HG03571 (cell line): ENCODE data around the gene COMT.

Experiments used
- ATAC-seq: cut with Tn5 transposase; IDR thresholded peaks from one replicate; pipeline ENCODE4 v1.9.1; 2021; ENCODE audit not compliant: unreplicated experiment

The COMT gene

GRCh38 chr22:19968450-19968891 is 26.9 kb downstream of the COMT start:
- no peak for ATAC-seq

GRCh38 chr22:19969141-19969928 is 27.8 kb downstream of the COMT start:
- no peak for ATAC-seq

GRCh38 chr22:19970031-19970478 is 28.5 kb downstream of the COMT start:
- no peak for ATAC-seq

- ATAC-seq: no peak
Measured at GRCh38 chr22:19970479-19971275, 29.1 kb downstream of the COMT start.

GRCh38 chr22:19971276-19972124 is 29.9 kb downstream of the COMT start:
- no peak for ATAC-seq

GRCh38 chr22:19972251-19972650 is 30.7 kb downstream of the COMT start:
- no peak for ATAC-seq

- ATAC-seq: no peak
Measured at GRCh38 chr22:19972652-19973550, 31.3 kb downstream of the COMT start.

- no peak for ATAC-seq
Measured at GRCh38 chr22:19973551-19974267, 32.1 kb downstream of the COMT start.

- no peak for ATAC-seq
Measured at GRCh38 chr22:19974268-19974861, 32.8 kb downstream of the COMT start.

GRCh38 chr22:19974935-19975706 is 33.5 kb downstream of the COMT start:
- ATAC-seq: no peak

- no peak for ATAC-seq
Measured at GRCh38 chr22:19975707-19976035, 34.1 kb downstream of the COMT start.

- ATAC-seq: no peak
Measured at GRCh38 chr22:19976671-19977070, 35.1 kb downstream of the COMT start.

- no peak for ATAC-seq
Measured at GRCh38 chr22:19977296-19978243, 36.0 kb downstream of the COMT start.

- no peak for ATAC-seq
Measured at GRCh38 chr22:19978748-19979147, 37.2 kb downstream of the COMT start.

GRCh38 chr22:19979712-19980493 is 38.3 kb downstream of the COMT start:
- no peak for ATAC-seq

GRCh38 chr22:19980766-19981165 is 39.2 kb downstream of the COMT start:
- no peak for ATAC-seq
